Psoas muscle (tissue), 8 donors: Measurements from ENCODE around the gene MAGI1. TPM values are rescaled to one million over a fixed set of nuclear protein-coding genes. Genes with fewer than 3 reads are reported as not detected.

Experiments used
- ATAC-seq, 4 donors: fragments of 200-7000 bp; cut with Tn5 transposase; one replicate each; pipeline ENCODE4 v1.9.1; 2020; ENCODE audit warnings: moderate library complexity in 3 of 4, mild to moderate bottlenecking in 2 of 4
- DNase-seq, 2 donors: peaks; one replicate each; pipeline ENCODE4 v3.0.0-alpha.2; 2020
- H3K27ac ChIP-seq: fragments of 200-600 bp; one replicate; pipeline ENCODE4 v1.8.0; 2022
- H3K27me3 ChIP-seq, 3 donors: fragments of 200-600 bp in 1 of 3; one replicate each; pipeline versions ENCODE4 v1.6.1 to v1.8.0; 2013 to 2022; ENCODE audit warnings: low read length in 2 of 3, mild to moderate bottlenecking in 2 of 3, moderate library complexity in 1 of 3; ENCODE audit not compliant: insufficient read depth in 3 of 3
- H3K36me3 ChIP-seq, 2 donors: fragments of 200-600 bp in 1 of 2; one replicate each; pipeline versions ENCODE4 v1.6.1 to v1.8.0; 2013 to 2022; ENCODE audit warnings: low read depth in 1 of 2, mild to moderate bottlenecking in 1 of 2, moderate library complexity in 1 of 2; ENCODE audit not compliant: insufficient read depth in 1 of 2
- H3K4me1 ChIP-seq: fragments of 200-600 bp; one replicate; pipeline ENCODE4 v1.8.0; 2022
- H3K4me3 ChIP-seq: fragments of 200-600 bp; one replicate; pipeline ENCODE4 v1.8.0; 2022; ENCODE audit warnings: mild to moderate bottlenecking
- H3K9me3 ChIP-seq: fragments of 200-600 bp; one replicate; pipeline ENCODE4 v1.8.0; 2022
- CTCF ChIP-seq: fragments of 200-600 bp; IDR thresholded peaks from one replicate; pipeline ENCODE4 v1.8.0; 2022; ENCODE audit warnings: antibody characterized with exemption
- WGBS, 3 donors: extraction: QIAGEN DNeasy Blood & Tissue Kit; methylation state at CpG; one replicate each; pipeline versions ENCODE4 v1.1.6 to v1.1.7; 2013; 5-methylcytosine and 5-hydroxymethylcytosine counted together
- intact Hi-C, 2 donors: fragments of 100-400 bp; cut with DNase I; formaldehyde crosslinking; loops; one replicate each; pipeline versions ENCODE4 v1.11.0 to v1.14.2; 2022
- polyA plus RNA-seq, 3 donors: library from polyadenylated mRNA; stranded (reverse); fragments of 200-250 nt; gene quantifications; one replicate each; pipeline ENCODE4 v1.2.3, GENCODE V29; 2013
- total RNA-seq, 4 donors: library from RNA; stranded (reverse); fragmentation: NEBNext Ultra II Directional in 2 of 4; extraction: Animal tissue kit (Norgen Biotek cat#: 25700) in 2 of 4; gene quantifications; one replicate each; pipeline versions ENCODE4 v1.2.1 to v1.2.4, GENCODE V29; 2021 to 2023
- donor health status: healthy with polysubstance abuse.
- donor health status: DM: no; HTN: no; CAD: no; lungs with moderate emphysema.
- donor health status: Bipolar disorder and iron deficiency.
- donor health status: healthy.
- donor health status: DM: yes; HTN: yes; CAD: no.
- donor health status: DM: no; HTN: no; CAD: no.
- donor health status: DM: no; HTN: no; CAD: no.
- donor health status: DM: yes; HTN: yes; CAD: no.

MAGI1 gene
- total and polyA plus RNA-seq, 7 donors: 4.5 to 8.1 (median 6.3) TPM

- ATAC-seq: no peak
- Histone ChIP-seq H3K9me3 (no peaks in the 10 kb centered on the region), H3K36me3 (no peaks in the 10 kb centered on the region), H3K4me1 (peaks cover 4% of the 10 kb centered on the region), H3K4me3 (no peak overlapping the region), H3K27me3 (no peaks in the 10 kb centered on the region), H3K27ac (no peak overlapping the region)
- 46 to 86% (median 74%) methylated on average over 2 of the region's 2 CpGs for WGBS, 3 donors
- intact Hi-C loops: no loop called here
- TF ChIP-seq CTCF: no peak
- DNase-seq: no peak
Observed at GRCh38 chr3:66014651-66015050, 24.1 kb downstream of the MAGI1 start.

- intact Hi-C loops: no loop called here
- no peak for DNase-seq
- no peaks in the 10 kb centered on the region for H3K36me3 ChIP-seq
- H3K27ac ChIP-seq: no peak overlapping the region
- TF ChIP-seq CTCF: no peak
- no peak overlapping the region for H3K4me3 ChIP-seq
- peaks cover 4% of the 10 kb centered on the region for H3K4me1 ChIP-seq
- no peak for ATAC-seq
- 57 to 72% (median 71%) methylated on average over 2 of the region's 2 CpGs for WGBS, 3 donors
- H3K9me3 ChIP-seq: no peaks in the 10 kb centered on the region
- no peaks in the 10 kb centered on the region for H3K27me3 ChIP-seq
Observed at GRCh38 chr3:66014056-66014455, 24.7 kb downstream of the MAGI1 start.

- intact Hi-C loops: no loop called here
- no peaks in the 10 kb centered on the region for H3K36me3 ChIP-seq
- WGBS, 3 donors: 66 to 78% (median 77%) methylated on average over 2 of the region's 2 CpGs
Observed at GRCh38 chr3:66012711-66013110, 26.0 kb downstream of the MAGI1 start.

GRCh38 chr3:66010739-66011655 is 27.7 kb downstream of the MAGI1 start:
- H3K36me3 ChIP-seq: no peaks in the 10 kb centered on the region
- ATAC-seq: no peak
- WGBS, 3 donors: 82 to 90% (median 87%) methylated on average over 10 of the region's 10 CpGs
- H3K4me1 ChIP-seq: peaks cover 4% of the 10 kb centered on the region
- intact Hi-C loops: no loop called here
- no peak overlapping the region for H3K4me3 ChIP-seq
- H3K9me3 ChIP-seq: no peaks in the 10 kb centered on the region
- no peak for TF ChIP-seq CTCF
- no peaks in the 10 kb centered on the region for H3K27me3 ChIP-seq
- DNase-seq: no peak
- H3K27ac ChIP-seq: no peak overlapping the region

More at GRCh38 chr3:66012711-66013110, 26.0 kb downstream of the MAGI1 start:
- Histone ChIP-seq H3K4me1 (peaks cover 4% of the 10 kb centered on the region), H3K9me3 (no peaks in the 10 kb centered on the region), H3K27me3 (no peaks in the 10 kb centered on the region), H3K4me3 (no peak overlapping the region), H3K27ac (no peak overlapping the region)
- no peak for DNase-seq
- ATAC-seq: no peak
- no peak for TF ChIP-seq CTCF
